Astrocyte of the cerebellum (primary cell): ENCODE results near the gene CREB3.

Experiments used
- DNase-seq: peaks from one replicate; pipeline ENCODE4 v3.0.0-alpha.2; 2011; ENCODE audit warnings: low read depth
- H3K4me3 ChIP-seq: 2 replicates; pipeline ENCODE4 v1.5.1; 2011; ENCODE audit warnings: mild to moderate bottlenecking, low read depth, low read length, moderate library complexity
- in situ Hi-C: cut with HindIII; loops from 2 replicates; pipeline ENCODE4 v1.10.0; 2017; ENCODE audit warnings: low sequenced_read_pairs
- TF ChIP-seq, protein P1 (sequence below): IDR thresholded peaks from 2 replicates; pipeline ENCODE4 v1.5.1; 2012; ENCODE audit warnings: low read length, low read depth, moderate library complexity, mild to moderate bottlenecking; ENCODE audit errors: missing control alignments

Gene CREB3

DNA sequence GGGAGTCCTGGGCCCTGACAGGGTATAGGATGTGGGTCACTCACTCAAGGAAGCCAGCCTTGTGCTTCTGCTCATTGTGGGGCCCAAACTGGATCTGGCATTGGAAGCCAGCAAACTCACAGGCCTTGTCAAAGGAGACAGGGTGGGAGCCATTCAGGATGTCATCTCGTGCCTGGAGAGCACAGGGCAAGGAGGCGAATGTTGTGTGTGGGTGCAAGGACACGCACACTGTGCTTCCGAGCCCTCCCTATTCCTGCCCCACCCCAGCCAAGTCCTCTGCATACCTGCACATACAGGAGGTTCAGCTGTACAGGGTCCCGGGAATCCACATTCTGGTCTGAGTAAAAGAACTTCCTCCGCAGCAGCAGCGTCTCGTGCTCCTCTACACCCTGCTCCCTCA, 8.6 kb upstream of the CREB3 start:
- TF ChIP-seq, protein P1, sequence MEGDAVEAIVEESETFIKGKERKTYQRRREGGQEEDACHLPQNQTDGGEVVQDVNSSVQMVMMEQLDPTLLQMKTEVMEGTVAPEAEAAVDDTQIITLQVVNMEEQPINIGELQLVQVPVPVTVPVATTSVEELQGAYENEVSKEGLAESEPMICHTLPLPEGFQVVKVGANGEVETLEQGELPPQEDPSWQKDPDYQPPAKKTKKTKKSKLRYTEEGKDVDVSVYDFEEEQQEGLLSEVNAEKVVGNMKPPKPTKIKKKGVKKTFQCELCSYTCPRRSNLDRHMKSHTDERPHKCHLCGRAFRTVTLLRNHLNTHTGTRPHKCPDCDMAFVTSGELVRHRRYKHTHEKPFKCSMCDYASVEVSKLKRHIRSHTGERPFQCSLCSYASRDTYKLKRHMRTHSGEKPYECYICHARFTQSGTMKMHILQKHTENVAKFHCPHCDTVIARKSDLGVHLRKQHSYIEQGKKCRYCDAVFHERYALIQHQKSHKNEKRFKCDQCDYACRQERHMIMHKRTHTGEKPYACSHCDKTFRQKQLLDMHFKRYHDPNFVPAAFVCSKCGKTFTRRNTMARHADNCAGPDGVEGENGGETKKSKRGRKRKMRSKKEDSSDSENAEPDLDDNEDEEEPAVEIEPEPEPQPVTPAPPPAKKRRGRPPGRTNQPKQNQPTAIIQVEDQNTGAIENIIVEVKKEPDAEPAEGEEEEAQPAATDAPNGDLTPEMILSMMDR = no peak
- no peak for DNase-seq
- no peak overlapping the region for H3K4me3 ChIP-seq
- in situ Hi-C loops = no loop called here

DNA sequence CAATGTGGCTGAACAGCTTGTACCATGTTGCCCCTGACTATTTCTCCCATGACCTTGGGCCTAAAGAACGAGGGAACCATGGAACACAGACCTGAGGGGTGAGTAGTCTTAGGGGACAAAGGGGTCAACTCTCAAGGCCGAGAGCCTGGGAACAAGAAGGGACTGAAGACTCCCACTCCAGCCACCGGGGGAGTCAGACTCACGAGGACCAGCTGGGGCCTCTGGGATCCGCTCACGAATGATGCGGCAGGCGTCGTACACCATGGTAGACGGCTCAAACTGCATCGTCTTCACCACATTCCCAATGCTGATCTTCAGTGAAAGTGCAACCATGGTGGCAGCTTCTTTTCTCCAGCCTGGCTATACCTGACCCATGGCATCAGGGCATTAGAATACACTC, 7.1 kb upstream of the CREB3 start:
- DNase-seq = no peak
- in situ Hi-C loops = loop anchor here (5.0 kb wide), 1 partner anchor 33 kb away; no protein-coding TSS in a partner anchor
- TF ChIP-seq, protein P1 = no peak
- H3K4me3 ChIP-seq = no peak overlapping the region

DNA sequence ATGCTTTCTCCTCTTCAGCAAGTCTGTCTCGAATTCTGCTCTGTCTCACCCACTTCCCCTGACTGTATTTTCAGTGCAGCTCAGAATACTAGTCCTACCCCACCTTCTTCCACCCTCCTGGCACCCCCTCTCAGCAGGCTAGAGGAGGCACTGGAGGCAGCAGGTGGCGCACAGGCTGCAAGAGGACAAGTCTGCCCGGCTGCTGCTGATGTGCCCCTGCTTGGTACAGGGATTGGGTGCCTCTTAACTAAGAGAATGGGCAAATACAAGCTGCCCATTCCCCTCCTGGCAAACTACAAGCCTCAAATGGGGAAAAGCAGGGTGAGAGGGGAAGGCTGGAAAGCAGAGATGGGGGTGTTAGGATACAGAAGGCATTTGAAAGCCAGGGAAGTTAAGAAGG, 5.5 kb upstream of the CREB3 start:
- DNase-seq = no peak
- H3K4me3 ChIP-seq = peak overlapping the region; percentile 88
- TF ChIP-seq, protein P1 = peak; percentile 3
- in situ Hi-C loops = loop anchor here (5.0 kb wide), 1 partner anchor 35 kb away; no protein-coding TSS in a partner anchor

DNA sequence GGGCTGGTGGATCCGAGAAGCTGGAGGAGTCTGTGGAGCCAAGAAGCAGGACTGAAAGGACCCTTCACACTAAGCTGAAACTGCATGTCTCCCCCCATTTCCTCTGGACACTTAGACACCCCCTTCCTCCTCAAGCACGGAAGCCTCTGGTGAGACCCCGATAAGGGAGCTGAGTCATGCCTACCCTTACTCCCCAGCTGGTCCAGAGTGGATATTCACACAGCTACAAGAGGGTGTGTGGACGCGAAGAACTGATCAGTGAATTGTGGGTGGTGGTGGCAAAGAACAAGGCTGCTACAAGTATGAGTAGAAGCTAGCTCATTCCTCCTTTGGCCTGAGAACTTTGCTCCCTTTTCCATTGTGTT, 4.8 kb upstream of the CREB3 start:
- in situ Hi-C loops = loop anchor here (5.0 kb wide), 1 partner anchor 35 kb away; no protein-coding TSS in a partner anchor
- TF ChIP-seq, protein P1 = no peak
- DNase-seq = no peak
- H3K4me3 ChIP-seq = peak overlapping the region; percentile 88

DNA sequence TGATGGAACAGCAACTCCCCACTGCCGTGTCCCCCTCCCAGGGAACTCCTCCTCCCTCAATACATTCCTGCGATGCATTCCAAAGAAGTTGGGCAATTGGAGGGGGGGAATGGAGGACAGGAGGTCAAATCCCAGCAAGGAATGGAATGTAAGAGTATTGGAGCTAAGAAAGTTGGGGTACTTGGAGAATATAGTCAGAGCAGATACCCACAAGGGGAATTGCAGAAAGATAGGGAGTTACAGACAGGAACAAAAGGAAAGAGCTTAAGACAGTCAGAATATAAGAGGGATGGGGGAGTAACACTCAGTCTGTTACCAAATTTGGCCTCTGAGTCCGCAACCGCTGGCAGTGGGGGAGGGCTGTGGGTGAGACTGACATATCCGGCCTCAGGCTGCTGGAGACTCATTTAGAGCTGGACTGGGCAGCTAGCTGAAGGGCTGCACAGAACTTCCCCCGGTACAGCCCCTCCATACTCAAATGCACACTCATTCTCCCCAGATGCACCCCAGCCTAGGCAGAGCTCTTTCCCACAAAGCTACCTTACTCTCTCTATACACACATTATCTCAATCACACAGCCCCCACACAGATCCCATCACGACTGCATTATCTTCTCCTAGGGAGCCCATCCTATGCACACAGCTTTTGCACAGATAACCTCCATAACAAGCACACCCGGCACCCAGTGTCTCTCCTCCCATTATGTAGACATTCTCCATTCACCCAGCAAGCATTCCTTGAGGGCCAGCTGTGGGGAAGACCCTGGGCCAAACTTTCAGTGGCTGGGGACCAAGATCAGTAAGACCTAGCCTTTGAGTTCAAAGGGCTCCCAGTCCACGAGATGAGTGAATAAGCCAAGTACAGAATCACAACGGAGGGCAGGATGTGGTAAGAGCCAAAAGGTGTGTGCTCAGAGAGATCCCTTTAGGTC, 4.2 kb upstream of the CREB3 start:
- H3K4me3 ChIP-seq = peak overlapping the region; percentile 88
- in situ Hi-C loops = loop anchor here (5.0 kb wide), 1 partner anchor 36 kb away; no protein-coding TSS in a partner anchor
- TF ChIP-seq, protein P1 = no peak
- peak; percentile 65 for DNase-seq

DNA sequence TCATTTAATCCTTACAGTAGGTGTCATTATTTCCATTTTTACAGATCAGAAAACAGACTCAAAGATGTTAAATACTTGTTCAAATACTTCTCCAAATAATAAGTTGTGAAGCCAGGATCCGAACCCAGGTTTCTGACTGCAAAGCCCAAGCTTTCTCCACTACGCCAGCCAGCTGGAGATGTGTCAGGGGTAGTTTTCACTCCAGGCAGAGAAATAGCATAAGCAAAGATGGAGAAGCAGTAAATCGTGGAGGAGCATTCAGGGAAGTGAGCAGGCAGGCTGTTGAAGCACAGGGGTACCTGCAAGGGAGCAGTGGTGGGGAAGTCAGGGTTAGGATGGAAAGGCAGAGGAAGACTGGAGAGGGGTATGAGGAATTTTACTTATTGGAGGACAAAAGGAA, 3.4 kb upstream of the CREB3 start:
- peak overlapping the region; percentile 88 for H3K4me3 ChIP-seq
- DNase-seq = no peak
- TF ChIP-seq, protein P1 = no peak

More for the DNA sequence above, 3.4 kb upstream of the CREB3 start:
- in situ Hi-C loops = loop anchor here (5.0 kb wide), 1 partner anchor 37 kb away; no protein-coding TSS in a partner anchor
